Liver (tissue), 9 donors: ENCODE measurements around the gene ARHGEF12. TPM values are rescaled to one million over a fixed set of nuclear protein-coding genes. Genes with fewer than 3 reads are reported as not detected.

Experiments used
- DNase-seq: peaks from one replicate; pipeline ENCODE4 v3.0.0-alpha.2; 2017; ENCODE audit warnings: low spot score
- H3K27ac ChIP-seq, 2 donors: one replicate each; pipeline ENCODE4 v1.7.0; 2013; ENCODE audit warnings: inconsistent platforms in 2 of 2, low read length in 2 of 2, control low read depth in 1 of 2, low read depth in 1 of 2, mild to moderate bottlenecking in 1 of 2
- H3K27me3 ChIP-seq, 4 donors: one replicate each; pipeline versions ENCODE4 v1.6.1 to v1.7.0; 2013; ENCODE audit warnings: low read length in 3 of 4, inconsistent platforms in 1 of 4, mild to moderate bottlenecking in 1 of 4, moderate library complexity in 1 of 4; ENCODE audit not compliant: control insufficient read depth in 4 of 4, insufficient read depth in 4 of 4
- H3K36me3 ChIP-seq, 4 donors: one replicate each; pipeline versions ENCODE4 v1.6.1 to v1.7.0; 2013; ENCODE audit warnings: low read length in 3 of 4, mild to moderate bottlenecking in 3 of 4, low read depth in 1 of 4, moderate library complexity in 1 of 4; ENCODE audit not compliant: control insufficient read depth in 4 of 4, insufficient read depth in 3 of 4
- H3K4me1 ChIP-seq, 4 donors: one replicate each; pipeline versions ENCODE4 v1.6.1 to v1.7.0; 2013; ENCODE audit warnings: low read length in 3 of 4, mild to moderate bottlenecking in 3 of 4, moderate library complexity in 1 of 4; ENCODE audit not compliant: control insufficient read depth in 4 of 4, insufficient read depth in 4 of 4
- H3K4me3 ChIP-seq, 3 donors: one replicate each; pipeline versions ENCODE4 v1.6.1 to v1.7.0; 2013; ENCODE audit warnings: low read length in 3 of 3, control low read depth in 1 of 3, low read depth in 1 of 3, mild to moderate bottlenecking in 1 of 3
- H3K9ac ChIP-seq, 2 donors: one replicate each; pipeline ENCODE4 v1.7.0; 2013; ENCODE audit warnings: low read length in 2 of 2, mild to moderate bottlenecking in 2 of 2, moderate library complexity in 2 of 2, control low read depth in 1 of 2, low read depth in 1 of 2
- H3K9me3 ChIP-seq, 4 donors: one replicate each; pipeline versions ENCODE4 v1.6.1 to v1.7.0; 2013; ENCODE audit warnings: low read length in 3 of 4; ENCODE audit not compliant: control insufficient read depth in 4 of 4
- EGR1 ChIP-seq, 2 donors: IDR thresholded peaks; 2 replicates each; pipeline ENCODE4 v1.6.1; 2016 to 2018; ENCODE audit warnings: antibody characterized with exemption in 2 of 2, low read depth in 2 of 2
- FOXA1 ChIP-seq: IDR thresholded peaks from 2 replicates; pipeline ENCODE4 v1.6.1; 2016; ENCODE audit warnings: antibody characterized with exemption
- FOXA2 ChIP-seq: IDR thresholded peaks from 2 replicates; pipeline ENCODE4 v1.6.1; 2016; ENCODE audit warnings: antibody characterized with exemption
- GABPA ChIP-seq, 2 donors: IDR thresholded peaks in 1 of 2; conservative IDR thresholded peaks in 1 of 2; 2 replicates each; pipeline ENCODE4 v1.6.1; 2016; ENCODE audit warnings: antibody characterized with exemption in 2 of 2, mild to moderate bottlenecking in 1 of 2, moderate library complexity in 1 of 2
- HNF4A ChIP-seq, 2 donors: conservative IDR thresholded peaks; 2 replicates each; pipeline ENCODE4 v1.6.1; 2016; ENCODE audit warnings: antibody characterized with exemption in 2 of 2, mild to moderate bottlenecking in 2 of 2
- HNF4G ChIP-seq: IDR thresholded peaks from 2 replicates; pipeline ENCODE4 v1.6.1; 2016; ENCODE audit warnings: antibody characterized with exemption
- JUND ChIP-seq, 2 donors: IDR thresholded peaks; 2 replicates each; pipeline ENCODE4 v1.6.1; 2016; ENCODE audit warnings: antibody characterized with exemption in 2 of 2
- NR2F2 ChIP-seq: IDR thresholded peaks from 2 replicates; pipeline ENCODE4 v1.6.1; 2016; ENCODE audit warnings: antibody characterized with exemption
- RAD21 ChIP-seq, 2 donors: IDR thresholded peaks; 2 replicates each; pipeline ENCODE4 v1.6.1; 2016; ENCODE audit warnings: antibody characterized with exemption in 2 of 2, mild to moderate bottlenecking in 2 of 2
- REST ChIP-seq: IDR thresholded peaks from 2 replicates; pipeline ENCODE4 v1.6.1; 2016; ENCODE audit warnings: antibody characterized with exemption, mild to moderate bottlenecking
- RXRA ChIP-seq, 2 donors: IDR thresholded peaks; 2 replicates each; pipeline ENCODE4 v1.6.1; 2017 to 2018; ENCODE audit warnings: antibody characterized with exemption in 2 of 2, mild to moderate bottlenecking in 1 of 2
- SP1 ChIP-seq: IDR thresholded peaks from 2 replicates; pipeline ENCODE4 v1.6.1; 2018; ENCODE audit warnings: antibody characterized with exemption, mild to moderate bottlenecking
- TAF1 ChIP-seq: conservative IDR thresholded peaks from 2 replicates; pipeline ENCODE4 v1.6.1; 2016; ENCODE audit warnings: antibody characterized with exemption, mild to moderate bottlenecking
- YY1 ChIP-seq: IDR thresholded peaks from 2 replicates; pipeline ENCODE4 v1.6.1; 2016; ENCODE audit warnings: antibody characterized with exemption, mild to moderate bottlenecking
- ZBTB33 ChIP-seq: IDR thresholded peaks from 2 replicates; pipeline ENCODE4 v1.6.1; 2016; ENCODE audit warnings: antibody characterized with exemption
- WGBS: extraction: QIAGEN DNeasy Blood & Tissue Kit; methylation state at CpG from one replicate; pipeline ENCODE4 v1.1.7; 2013; 5-methylcytosine and 5-hydroxymethylcytosine counted together
- polyA plus RNA-seq, 2 donors: library from polyadenylated mRNA; stranded (reverse) in 1 of 2; unstranded in 1 of 2; fragments of 200-250 nt in 1 of 2; fragments of >200 nt in 1 of 2; fragmentation: Nextera tagmentation in 1 of 2; extraction: Ambion mirVana in 1 of 2; gene quantifications; one replicate each; pipeline versions ENCODE4 v1.2.1 to v1.2.3, GENCODE V29; 2013 to 2015
- total RNA-seq, 2 donors: library from RNA; depleted of rRNA; stranded (reverse); fragments of >200 nt; gene quantifications; one replicate each; pipeline ENCODE4 v1.2.3, GENCODE V29; 2014
- TF ChIP-seq, protein P1 (sequence below): fragments of 150-350 bp; IDR thresholded peaks from 2 replicates; pipeline ENCODE4 v1.5.1; 2017; ENCODE audit warnings: improper control_type of control experiment, low read depth, low read length; ENCODE audit not compliant: missing input control
- TF ChIP-seq, protein P2 (sequence below): IDR thresholded peaks from 2 replicates; pipeline ENCODE4 v1.6.1; 2016; ENCODE audit warnings: antibody characterized with exemption
- TF ChIP-seq, protein P3 (sequence below): IDR thresholded peaks from 2 replicates; pipeline ENCODE4 v1.6.1; 2016; ENCODE audit warnings: antibody characterized with exemption
- donor health status: healthy.
- donor health status: healthy.
- donor health status: healthy.
- donor health status: healthy.
- donor health status: healthy.

The ARHGEF12 gene
- total and polyA plus RNA-seq, 4 donors: 28.0 to 169 (median 53.9) TPM

DNA sequence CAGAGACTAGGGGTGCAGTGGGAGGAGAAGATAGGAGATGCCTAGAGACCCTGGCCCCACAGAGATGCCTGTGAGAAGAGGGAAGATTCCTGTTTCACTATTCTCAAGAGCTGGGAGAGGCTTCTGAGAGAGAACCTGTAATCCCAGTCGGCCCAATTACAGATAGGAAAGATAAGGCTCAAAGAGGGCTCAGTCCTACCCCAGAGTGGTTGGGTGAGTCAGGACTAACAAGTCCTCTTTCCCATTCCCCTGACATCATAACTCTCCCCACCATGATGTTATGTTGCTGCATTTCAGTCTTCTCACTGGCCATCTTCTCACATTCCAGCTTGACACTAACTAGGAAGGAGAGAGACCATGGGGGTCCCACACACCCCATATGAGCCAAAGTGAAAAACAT is 17.9 kb downstream of the ARHGEF12 start:
- Histone ChIP-seq H3K4me3 (no peak overlapping the region), H3K9ac (no peak overlapping the region), H3K4me1 (peaks cover 12 to 45% (median 27%) of the 10 kb centered on the region in 4 donors), H3K9me3 (no peaks in the 10 kb centered on the region), H3K27me3 (no peaks in the 10 kb centered on the region), H3K27ac (no peak overlapping the region), H3K36me3 (no peaks in the 10 kb centered on the region)
- 37% methylated on average over 1 of the region's 1 CpG for WGBS
- DNase-seq: no peak
- TF ChIP-seq GABPA (IDR thresholded peaks at IDR 0.05 in 1 of 2, conservative IDR thresholded peaks at IDR 0.05 in 1 of 2) (no peak), NR2F2 (no peak), TAF1 (no peak), EGR1 (IDR thresholded peaks at IDR 0.05; ENCODE audit: low read depth in 2 of 2) (no peak), SP1 (no peak), RXRA (IDR thresholded peaks at IDR 0.05) (no peak), HNF4A (conservative IDR thresholded peaks at IDR 0.05) (no peak), JUND (IDR thresholded peaks at IDR 0.05) (no peak), HNF4G (no peak), REST (no peak)

DNA sequence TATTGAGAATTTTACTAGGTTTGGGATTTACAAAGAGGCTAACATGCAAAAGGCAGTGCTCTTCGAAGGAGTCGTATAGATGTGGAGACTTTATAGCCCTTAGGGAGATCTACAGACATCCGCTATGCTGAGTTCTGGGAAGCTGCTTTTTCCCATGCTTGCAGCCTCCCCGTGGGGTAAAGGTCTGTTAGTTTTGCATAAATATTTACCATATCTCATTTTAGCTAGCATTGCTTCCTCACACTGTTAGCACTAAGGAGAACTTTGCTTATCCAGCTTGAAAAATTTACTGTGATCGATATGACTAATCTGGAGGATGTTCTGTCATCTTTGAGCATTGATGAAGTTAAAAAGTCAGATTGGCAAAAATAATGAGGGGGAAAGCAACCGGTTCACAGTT is 18.6 kb downstream of the ARHGEF12 start:
- Histone ChIP-seq H3K27me3 (no peaks in the 10 kb centered on the region), H3K4me1 (peaks cover 10 to 39% (median 22%) of the 10 kb centered on the region in 4 donors), H3K9me3 (no peaks in the 10 kb centered on the region), H3K27ac (peak overlapping the region in 1 of 2 donors; percentile 5), H3K9ac (no peak overlapping the region), H3K36me3 (no peaks in the 10 kb centered on the region), H3K4me3 (no peak overlapping the region)
- 35% methylated on average over 6 of the region's 6 CpGs for WGBS
- no peak for DNase-seq
- TF ChIP-seq FOXA1 (no peak), HNF4G (no peak), GABPA (IDR thresholded peaks at IDR 0.05 in 1 of 2, conservative IDR thresholded peaks at IDR 0.05 in 1 of 2) (no peak), ZBTB33 (no peak), YY1 (no peak), SP1 (no peak), HNF4A (conservative IDR thresholded peaks at IDR 0.05) (peak; percentile 34 to 45), RXRA (IDR thresholded peaks at IDR 0.05) (peak in 1 of 2 donors; percentile 18), NR2F2 (no peak), TAF1 (no peak), JUND (IDR thresholded peaks at IDR 0.05) (no peak), FOXA2 (no peak), EGR1 (IDR thresholded peaks at IDR 0.05; ENCODE audit: low read depth in 2 of 2) (no peak), REST (no peak), RAD21 (IDR thresholded peaks at IDR 0.05) (peak in 1 of 2 donors; percentile 15)
- TF ChIP-seq, protein P1, sequence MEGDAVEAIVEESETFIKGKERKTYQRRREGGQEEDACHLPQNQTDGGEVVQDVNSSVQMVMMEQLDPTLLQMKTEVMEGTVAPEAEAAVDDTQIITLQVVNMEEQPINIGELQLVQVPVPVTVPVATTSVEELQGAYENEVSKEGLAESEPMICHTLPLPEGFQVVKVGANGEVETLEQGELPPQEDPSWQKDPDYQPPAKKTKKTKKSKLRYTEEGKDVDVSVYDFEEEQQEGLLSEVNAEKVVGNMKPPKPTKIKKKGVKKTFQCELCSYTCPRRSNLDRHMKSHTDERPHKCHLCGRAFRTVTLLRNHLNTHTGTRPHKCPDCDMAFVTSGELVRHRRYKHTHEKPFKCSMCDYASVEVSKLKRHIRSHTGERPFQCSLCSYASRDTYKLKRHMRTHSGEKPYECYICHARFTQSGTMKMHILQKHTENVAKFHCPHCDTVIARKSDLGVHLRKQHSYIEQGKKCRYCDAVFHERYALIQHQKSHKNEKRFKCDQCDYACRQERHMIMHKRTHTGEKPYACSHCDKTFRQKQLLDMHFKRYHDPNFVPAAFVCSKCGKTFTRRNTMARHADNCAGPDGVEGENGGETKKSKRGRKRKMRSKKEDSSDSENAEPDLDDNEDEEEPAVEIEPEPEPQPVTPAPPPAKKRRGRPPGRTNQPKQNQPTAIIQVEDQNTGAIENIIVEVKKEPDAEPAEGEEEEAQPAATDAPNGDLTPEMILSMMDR: no peak
- TF ChIP-seq, protein P2, sequence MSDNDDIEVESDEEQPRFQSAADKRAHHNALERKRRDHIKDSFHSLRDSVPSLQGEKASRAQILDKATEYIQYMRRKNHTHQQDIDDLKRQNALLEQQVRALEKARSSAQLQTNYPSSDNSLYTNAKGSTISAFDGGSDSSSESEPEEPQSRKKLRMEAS: no peak
- TF ChIP-seq, protein P3, sequence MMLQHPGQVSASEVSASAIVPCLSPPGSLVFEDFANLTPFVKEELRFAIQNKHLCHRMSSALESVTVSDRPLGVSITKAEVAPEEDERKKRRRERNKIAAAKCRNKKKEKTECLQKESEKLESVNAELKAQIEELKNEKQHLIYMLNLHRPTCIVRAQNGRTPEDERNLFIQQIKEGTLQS: no peak
